ENCODE results near the gene TTC38.
"Not testable (repeated sequence)": the region's sequence is repeated elsewhere in the genome, so short reads cannot be mapped to it uniquely, and the experiment has no call there.

Gene TTC38

GRCh38 chr22:46297151-46297812 lies 29.5 kb downstream of the TTC38 start:
- DNase-seq: no peak

DNA sequence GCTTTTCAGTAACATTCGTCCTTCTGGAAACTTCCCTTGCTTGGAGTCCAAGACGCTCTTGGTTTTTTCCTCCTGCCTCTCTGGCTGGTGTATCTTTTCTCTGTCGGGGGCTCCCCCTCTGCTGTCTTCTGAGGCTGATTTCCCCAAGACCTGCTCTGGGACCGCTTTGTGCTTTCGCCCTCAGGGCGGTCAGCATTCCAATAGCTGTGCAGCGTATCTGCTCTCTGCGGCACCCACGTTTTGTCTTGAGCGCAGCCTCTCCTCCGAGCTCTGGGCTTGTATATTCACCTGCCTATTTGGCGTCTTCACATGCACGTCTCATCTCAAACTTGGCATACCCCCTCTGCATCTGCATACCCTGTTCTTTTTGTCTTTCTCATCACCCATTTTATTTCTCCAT lies 31.3 kb downstream of the TTC38 start:
- DNase-seq: no peak

GRCh38 chr22:46300491-46300890 lies 32.7 kb downstream of the TTC38 start:
- no peak for DNase-seq

GRCh38 chr22:46303347-46303965 lies 35.6 kb downstream of the TTC38 start:
- no peak for DNase-seq

DNA sequence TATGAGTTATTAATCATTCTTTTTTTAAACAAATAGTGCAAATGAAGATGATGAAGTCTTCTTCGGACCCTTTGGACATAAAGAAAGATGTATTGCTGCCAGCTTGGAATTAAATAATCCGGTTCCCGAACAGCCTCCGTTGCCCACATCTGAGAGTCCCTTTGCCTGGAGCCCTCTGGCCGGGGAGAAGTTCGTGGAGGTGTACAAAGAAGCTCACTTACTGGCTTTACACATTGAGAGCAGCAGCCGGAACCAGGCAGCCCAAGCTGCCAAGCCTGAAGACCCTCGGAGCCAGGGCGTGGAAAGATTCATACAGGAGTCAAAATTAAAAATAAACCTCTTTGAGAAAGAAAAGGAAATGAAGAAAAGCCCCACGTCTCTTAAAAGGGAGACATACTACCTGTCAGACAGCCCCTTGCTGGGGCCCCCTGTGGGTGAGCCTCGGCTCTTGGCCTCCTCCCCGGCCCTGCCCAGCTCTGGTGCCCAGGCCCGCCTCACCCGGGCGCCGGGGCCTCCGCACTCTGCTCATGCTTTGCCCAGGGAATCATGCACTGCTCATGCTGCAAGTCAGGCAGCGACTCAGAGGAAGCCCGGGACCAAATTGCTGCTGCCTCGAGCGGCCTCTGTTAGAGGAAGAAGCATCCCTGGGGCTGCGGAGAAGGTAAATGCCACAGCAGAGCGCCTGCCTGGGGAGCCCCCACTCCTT lies 40.6 kb downstream of the TTC38 start:
- DNase-seq: no peak

- DNase-seq: no peak
Measured at GRCh38 chr22:46309526-46310085, 41.8 kb downstream of the TTC38 start.

DNA sequence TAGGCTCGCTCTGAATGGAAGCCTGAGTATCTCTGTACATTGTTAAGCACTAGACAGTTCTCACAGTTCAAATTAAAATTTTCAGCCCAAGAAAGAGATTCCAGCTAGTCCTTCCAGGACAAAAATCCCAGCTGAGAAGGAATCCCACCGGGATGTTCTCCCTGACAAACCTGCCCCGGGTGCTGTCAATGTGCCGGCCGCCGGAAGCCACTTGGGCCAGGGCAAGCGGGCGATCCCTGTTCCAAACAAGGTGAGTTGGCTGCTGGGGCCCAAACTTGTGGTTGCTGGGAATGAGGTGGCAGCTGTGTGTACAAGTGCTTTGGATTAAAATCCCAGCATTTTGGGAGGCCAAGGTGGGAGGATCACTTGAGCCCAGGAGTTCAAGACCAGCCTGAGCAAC lies 44.2 kb downstream of the TTC38 start:
- DNase-seq: no peak

DNA sequence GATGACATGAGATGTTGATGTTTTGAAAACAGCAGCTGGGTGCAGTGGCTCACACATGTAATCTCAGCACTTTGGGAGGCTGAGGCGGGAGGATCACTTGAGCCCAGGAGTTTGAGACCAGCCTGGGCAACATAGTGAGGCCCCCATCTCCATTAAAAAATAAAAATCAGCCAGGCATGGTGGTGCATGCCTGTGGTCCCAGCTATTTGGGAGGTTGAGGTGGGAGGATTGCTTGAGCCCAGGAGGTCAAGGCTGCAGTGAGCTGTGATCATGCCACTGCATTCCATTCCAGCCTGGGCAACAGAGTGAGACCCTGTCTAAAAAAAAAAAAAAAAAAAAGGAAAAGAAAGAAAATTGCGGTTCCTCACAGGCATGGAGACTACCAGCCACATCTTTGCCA lies 45.0 kb downstream of the TTC38 start:
- not testable (repeated sequence) for DNase-seq

DNA sequence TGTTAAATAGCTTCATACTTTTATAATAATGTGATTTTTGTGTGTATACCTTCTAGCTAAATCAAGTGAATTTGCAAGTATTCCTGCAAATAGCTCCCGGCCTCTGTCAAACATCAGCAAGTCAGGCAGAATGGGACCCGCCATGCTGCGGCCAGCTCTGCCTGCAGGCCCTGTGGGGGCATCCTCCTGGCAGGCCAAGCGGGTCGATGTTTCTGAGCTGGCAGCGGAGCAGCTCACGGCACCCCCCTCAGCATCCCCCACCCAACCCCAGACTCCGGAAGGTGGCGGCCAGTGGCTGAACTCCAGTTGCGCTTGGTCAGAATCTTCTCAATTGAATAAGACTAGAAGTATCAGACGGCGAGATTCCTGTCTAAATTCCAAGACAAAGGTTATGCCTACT lies 48.2 kb downstream of the TTC38 start:
- DNase-seq: no peak

GRCh38 chr22:46317646-46318045 lies 49.8 kb downstream of the TTC38 start:
- no peak for DNase-seq

DNA sequence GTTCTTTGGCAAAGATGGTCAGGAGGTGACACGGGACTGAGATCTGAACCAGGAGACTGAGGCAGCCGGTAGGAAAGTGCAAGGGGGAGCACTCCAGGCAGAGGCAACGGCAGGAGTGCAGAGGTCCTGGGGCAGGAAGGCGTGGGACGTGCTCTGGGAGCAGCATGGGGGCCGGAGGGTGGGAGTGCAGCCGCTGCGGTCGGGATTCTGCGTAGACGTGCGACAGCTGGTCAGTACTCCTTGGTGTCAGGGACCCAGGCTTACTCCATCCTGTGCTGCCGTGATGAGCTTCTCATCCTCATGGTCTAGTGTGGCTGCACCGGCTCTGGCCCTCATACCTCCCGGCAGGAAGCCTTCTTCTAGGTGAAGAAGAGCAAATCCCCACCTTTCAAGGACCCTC lies 50.8 kb downstream of the TTC38 start:
- no peak for DNase-seq

DNA sequence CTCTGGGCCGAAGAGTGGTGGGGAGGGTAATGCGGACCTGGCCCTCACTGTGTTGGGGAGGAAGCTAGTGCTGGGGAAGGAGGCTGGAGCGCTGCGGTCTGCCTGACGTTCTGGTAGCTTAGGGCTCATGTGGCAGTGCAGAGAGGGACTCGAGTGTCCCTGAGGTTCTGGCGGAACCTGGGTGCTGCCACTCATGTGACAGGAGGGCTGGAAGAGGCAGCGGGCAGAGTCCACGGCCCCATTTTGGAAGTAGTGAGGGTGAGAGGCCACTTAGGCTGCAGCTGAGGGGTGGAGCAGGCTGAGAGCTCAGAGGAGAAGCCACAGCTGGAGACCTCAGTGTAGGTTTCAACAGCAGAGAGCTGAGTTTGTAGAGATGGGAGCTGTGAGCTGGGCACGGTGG lies 51.5 kb downstream of the TTC38 start:
- no peak for DNase-seq

GRCh38 chr22:46320166-46320710 lies 52.4 kb downstream of the TTC38 start:
- DNase-seq: no peak

GRCh38 chr22:46320716-46321386 lies 53.0 kb downstream of the TTC38 start:
- no peak for DNase-seq

- DNase-seq: no peak
Measured at GRCh38 chr22:46322711-46323110, 54.9 kb downstream of the TTC38 start.

DNA sequence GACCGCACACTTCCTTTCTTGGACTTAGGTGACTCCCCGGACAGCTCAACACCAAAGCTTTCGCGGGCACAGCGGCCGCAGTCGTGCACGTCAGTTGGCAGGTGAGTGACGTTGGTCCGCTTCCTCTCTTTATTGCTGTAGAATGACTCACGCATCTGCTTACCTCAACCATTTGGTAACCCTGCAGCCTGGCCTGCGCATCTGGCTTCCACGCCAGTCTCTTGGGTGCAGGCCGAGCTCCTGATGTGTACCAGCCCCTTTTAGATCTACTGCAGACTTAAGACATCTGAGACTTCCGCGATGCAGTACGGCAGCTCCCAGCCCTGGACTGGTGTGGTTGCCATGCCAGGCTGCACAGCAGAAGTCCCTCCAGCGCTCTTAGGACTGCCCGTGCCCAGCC lies 55.4 kb downstream of the TTC38 start:
- no peak for DNase-seq

DNA sequence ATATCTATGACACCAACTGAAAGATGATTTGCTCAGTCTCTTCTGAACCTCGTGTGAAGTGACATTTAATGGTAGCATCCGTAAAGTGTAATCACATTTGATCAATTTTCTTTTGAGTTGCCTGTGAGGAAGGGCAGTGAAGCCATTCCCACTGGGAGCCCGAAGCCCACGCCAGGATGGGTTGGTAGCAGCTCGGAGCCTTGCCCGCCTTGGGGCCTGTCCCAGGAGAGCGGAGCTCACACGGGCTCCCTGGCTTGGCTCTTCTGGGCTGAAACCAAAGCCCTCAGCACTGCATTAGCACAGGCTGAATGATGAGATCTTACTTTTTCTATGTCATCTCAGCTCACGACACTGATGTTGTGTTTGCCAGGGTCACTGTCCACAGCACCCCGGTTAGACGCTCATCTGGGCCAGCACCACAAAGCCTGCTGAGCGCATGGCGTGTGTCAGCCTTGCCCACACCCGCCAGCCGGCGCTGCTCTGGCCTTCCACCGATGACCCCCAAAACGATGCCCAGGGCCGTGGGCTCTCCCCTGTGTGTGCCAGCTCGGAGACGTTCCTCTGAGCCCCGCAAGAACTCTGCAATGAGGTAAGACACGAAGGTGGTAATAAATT lies 58.4 kb downstream of the TTC38 start:
- DNase-seq: no peak

- DNase-seq: no peak
Measured at GRCh38 chr22:46327691-46328465, 60.1 kb downstream of the TTC38 start.

DNA sequence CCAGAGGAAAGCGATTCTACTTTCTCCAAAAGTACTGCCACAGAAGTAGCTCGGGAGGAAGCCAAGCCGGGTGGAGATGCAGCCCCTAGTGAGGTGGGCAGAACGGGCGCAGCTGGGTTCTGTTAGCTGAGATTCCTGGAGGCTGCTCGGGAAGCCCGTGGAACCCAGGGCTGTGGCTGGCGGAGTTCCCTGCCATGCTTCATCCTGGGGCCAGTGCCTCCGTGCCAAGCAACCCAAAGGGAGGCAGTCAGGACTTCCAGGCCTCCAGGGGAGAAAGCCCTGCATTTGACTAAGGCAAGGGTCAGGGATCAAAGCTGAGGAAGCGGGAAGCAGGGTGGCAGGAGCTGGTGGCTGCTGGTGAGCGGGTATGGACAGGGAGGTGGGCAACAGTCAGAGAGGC lies 61.0 kb downstream of the TTC38 start:
- no peak for DNase-seq

- no peak for DNase-seq
Measured at GRCh38 chr22:46329616-46330015, 61.8 kb downstream of the TTC38 start.

GRCh38 chr22:46330426-46330825 lies 62.6 kb downstream of the TTC38 start:
- DNase-seq: no peak

GRCh38 chr22:46331496-46331895 lies 63.7 kb downstream of the TTC38 start:
- no peak for DNase-seq

All from activated T-cell treated with anti-CD3 and anti-CD28 coated beads, Interleukin-2, amount 50 U/mL, for 1 hour (primary cell).